Parathyroid adenoma (tissue), 2 donors: Measurements from ENCODE around the gene SWI5.

ENCODE experiments used
- H2AFZ ChIP-seq: fragments of 300-600 bp; sonication (generic); one replicate; pipeline ENCODE4 v1.7.0; 2017; ENCODE audit warnings: antibody characterized with exemption, mild to moderate bottlenecking
- H3K27ac ChIP-seq: fragments of 300-600 bp; sonication (generic); one replicate; pipeline ENCODE4 v1.7.0; 2017
- H3K27me3 ChIP-seq: fragments of 300-600 bp; sonication (generic); one replicate; pipeline ENCODE4 v1.7.0; 2017; ENCODE audit warnings: low read length; ENCODE audit not compliant: control insufficient read depth, insufficient read depth
- H3K36me3 ChIP-seq: fragments of 300-600 bp; sonication (generic); one replicate; pipeline ENCODE4 v1.7.0; 2017; ENCODE audit warnings: low read length; ENCODE audit not compliant: control insufficient read depth, insufficient read depth
- H3K4me1 ChIP-seq: fragments of 300-600 bp; sonication (generic); one replicate; pipeline ENCODE4 v1.7.0; 2017; ENCODE audit warnings: control low read depth
- H3K4me2 ChIP-seq: fragments of 300-600 bp; sonication (generic); one replicate; pipeline ENCODE4 v1.7.0; 2017; ENCODE audit warnings: low read length
- H3K4me3 ChIP-seq: fragments of 300-600 bp; sonication (generic); one replicate; pipeline ENCODE4 v1.7.0; 2017; ENCODE audit warnings: low read depth, low read length
- H3K79me2 ChIP-seq: fragments of 300-600 bp; sonication (generic); one replicate; pipeline ENCODE4 v1.7.0; 2017; ENCODE audit warnings: control low read depth
- H3K9ac ChIP-seq: fragments of 300-600 bp; sonication (generic); one replicate; pipeline ENCODE4 v1.7.0; 2017; ENCODE audit warnings: mild to moderate bottlenecking
- H3K9me3 ChIP-seq: fragments of 300-600 bp; sonication (generic); one replicate; pipeline ENCODE4 v1.7.0; 2017; ENCODE audit warnings: low read length; ENCODE audit not compliant: control insufficient read depth
- TF ChIP-seq, protein P1 (sequence below): fragments of 300-600 bp; sonication (generic); IDR thresholded peaks from one replicate; pipeline ENCODE4 v1.7.0; 2017; ENCODE audit warnings: antibody characterized with exemption, mild to moderate bottlenecking
- donor health status: primary hyperparathyroidism.

Gene SWI5

DNA sequence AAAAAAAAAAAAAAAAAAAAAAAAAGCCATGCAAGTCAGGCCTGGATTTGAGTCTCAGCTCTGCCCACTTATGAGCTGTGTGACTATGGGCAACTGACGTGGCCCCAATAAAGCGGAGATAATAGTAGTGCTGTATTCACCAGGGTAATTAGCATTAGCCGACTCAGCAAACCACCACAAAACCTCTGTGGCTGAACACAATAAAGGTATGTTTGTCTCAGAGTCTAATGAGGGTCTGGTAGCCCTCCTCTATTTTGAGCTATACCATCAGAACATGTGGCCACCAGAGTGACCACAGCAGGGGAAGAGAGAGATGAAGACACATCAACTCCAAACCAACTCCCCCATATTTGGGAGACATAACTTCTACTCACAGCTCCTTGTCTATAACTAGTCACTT lies 15.9 kb downstream of the SWI5 start:
- no peaks in the 10 kb centered on the region for H3K36me3 ChIP-seq
- no peak overlapping the region for H2AFZ ChIP-seq
- no peaks in the 10 kb centered on the region for H3K27me3 ChIP-seq
- TF ChIP-seq, protein P1, sequence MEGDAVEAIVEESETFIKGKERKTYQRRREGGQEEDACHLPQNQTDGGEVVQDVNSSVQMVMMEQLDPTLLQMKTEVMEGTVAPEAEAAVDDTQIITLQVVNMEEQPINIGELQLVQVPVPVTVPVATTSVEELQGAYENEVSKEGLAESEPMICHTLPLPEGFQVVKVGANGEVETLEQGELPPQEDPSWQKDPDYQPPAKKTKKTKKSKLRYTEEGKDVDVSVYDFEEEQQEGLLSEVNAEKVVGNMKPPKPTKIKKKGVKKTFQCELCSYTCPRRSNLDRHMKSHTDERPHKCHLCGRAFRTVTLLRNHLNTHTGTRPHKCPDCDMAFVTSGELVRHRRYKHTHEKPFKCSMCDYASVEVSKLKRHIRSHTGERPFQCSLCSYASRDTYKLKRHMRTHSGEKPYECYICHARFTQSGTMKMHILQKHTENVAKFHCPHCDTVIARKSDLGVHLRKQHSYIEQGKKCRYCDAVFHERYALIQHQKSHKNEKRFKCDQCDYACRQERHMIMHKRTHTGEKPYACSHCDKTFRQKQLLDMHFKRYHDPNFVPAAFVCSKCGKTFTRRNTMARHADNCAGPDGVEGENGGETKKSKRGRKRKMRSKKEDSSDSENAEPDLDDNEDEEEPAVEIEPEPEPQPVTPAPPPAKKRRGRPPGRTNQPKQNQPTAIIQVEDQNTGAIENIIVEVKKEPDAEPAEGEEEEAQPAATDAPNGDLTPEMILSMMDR = no peak
- H3K9ac ChIP-seq = no peak overlapping the region
- H3K79me2 ChIP-seq = no peaks in the 10 kb centered on the region
- H3K9me3 ChIP-seq = no peaks in the 10 kb centered on the region
- no peaks in the 10 kb centered on the region for H3K4me1 ChIP-seq
- no peak overlapping the region for H3K4me3 ChIP-seq
- no peak overlapping the region for H3K27ac ChIP-seq
- no peak overlapping the region for H3K4me2 ChIP-seq

DNA sequence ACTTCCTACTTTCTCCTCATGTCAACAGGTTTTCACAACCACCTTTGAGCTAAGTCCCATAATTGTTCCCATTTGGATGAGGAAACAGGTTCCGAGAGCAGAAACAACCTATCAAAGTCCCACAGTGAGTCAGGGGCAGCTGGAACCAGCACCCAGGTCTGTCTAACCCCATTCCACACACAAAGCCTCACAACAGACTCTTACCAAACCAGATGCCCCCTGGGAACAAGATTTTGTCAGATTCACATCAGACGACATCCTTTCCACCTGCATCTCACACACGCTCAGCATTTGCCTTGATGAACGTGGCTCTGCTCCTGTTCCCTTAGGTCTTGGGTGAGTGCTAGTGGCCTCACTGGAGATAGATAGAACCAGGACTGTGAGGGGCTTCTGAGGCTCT lies 17.0 kb downstream of the SWI5 start:
- Histone ChIP-seq H2AFZ (no peak overlapping the region), H3K79me2 (no peaks in the 10 kb centered on the region), H3K4me1 (no peaks in the 10 kb centered on the region), H3K4me2 (no peak overlapping the region), H3K27me3 (no peaks in the 10 kb centered on the region), H3K9ac (no peak overlapping the region), H3K27ac (no peak overlapping the region), H3K36me3 (no peaks in the 10 kb centered on the region), H3K9me3 (no peaks in the 10 kb centered on the region), H3K4me3 (no peak overlapping the region)
- TF ChIP-seq, protein P1 = no peak

DNA sequence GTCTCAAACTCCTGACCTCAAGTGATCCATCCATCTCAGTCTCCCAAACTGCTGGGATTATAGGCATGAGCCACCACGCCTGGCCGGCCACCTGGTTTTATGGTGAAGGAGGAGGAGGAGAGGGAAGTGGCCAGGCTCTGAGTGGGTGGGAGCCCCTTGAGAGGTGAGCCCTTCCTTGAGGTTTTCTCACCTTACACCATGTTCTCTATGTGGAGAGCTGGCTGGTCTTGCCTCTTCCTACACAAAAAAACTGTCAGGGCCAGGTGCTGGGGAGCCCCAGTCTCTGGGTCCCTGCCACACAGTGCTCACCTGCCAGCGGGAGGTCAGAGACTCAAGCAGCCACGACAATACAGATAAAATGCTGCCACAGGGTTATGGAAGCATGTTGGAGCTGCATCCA lies 18.1 kb downstream of the SWI5 start:
- no peak overlapping the region for H3K4me2 ChIP-seq
- TF ChIP-seq, protein P1 = no peak

DNA sequence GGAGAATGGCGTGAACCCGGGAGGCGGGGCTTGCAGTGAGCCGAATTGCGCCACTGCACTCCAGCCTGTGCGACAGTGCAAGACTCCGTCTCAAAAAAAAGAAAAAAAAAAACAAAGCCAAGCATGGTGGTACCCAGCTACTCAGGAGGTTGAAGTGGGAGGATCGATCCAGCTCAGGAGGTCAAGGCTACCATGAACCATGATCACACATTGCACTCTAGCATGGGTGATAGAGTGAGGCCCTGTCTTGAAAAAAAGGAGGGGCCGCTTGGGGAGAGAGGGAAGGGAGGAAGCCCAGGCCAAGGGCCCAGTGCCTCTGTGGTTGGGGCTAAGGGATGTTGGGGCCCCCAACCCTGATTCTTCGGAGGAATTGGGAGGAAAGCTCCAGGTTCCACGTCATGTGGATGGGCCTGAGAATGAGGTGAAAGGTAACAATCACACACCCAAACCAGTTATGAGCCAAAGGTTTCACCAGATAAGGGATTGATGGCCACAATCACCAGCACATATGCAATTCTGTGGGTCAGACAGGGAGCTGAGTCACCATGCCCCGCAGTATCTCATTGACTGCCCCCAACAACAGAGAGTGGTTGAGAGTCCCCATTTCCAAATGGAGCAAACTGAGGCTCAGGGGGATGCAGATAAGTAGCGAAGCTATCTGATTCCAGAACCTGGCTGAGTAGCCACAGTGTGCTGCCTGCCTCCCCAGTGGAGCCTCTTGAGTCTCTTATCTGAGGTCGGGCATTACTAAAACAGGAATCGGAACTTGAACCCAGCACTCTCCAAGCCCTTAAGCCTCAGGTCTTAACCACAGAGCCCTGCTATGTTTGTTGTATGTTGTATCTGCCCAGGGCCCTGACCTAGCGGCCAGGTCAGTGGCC lies 20.5 kb downstream of the SWI5 start:
- H3K4me1 ChIP-seq = no peaks in the 10 kb centered on the region
- H3K4me2 ChIP-seq = no peak overlapping the region
- no peak overlapping the region for H3K4me3 ChIP-seq
- H3K27ac ChIP-seq = no peak overlapping the region
- no peaks in the 10 kb centered on the region for H3K79me2 ChIP-seq
- H3K9ac ChIP-seq = no peak overlapping the region
- no peak overlapping the region for H2AFZ ChIP-seq
- no peaks in the 10 kb centered on the region for H3K36me3 ChIP-seq
- TF ChIP-seq, protein P1 = no peak
- H3K9me3 ChIP-seq = no peaks in the 10 kb centered on the region
- H3K27me3 ChIP-seq = no peaks in the 10 kb centered on the region

More for the DNA sequence above, 18.1 kb downstream of the SWI5 start:
- Histone ChIP-seq H3K79me2 (no peaks in the 10 kb centered on the region), H3K4me1 (no peaks in the 10 kb centered on the region), H3K9ac (no peak overlapping the region), H3K9me3 (no peaks in the 10 kb centered on the region), H3K27ac (no peak overlapping the region), H3K4me3 (no peak overlapping the region), H3K36me3 (no peaks in the 10 kb centered on the region), H3K27me3 (no peaks in the 10 kb centered on the region), H2AFZ (no peak overlapping the region)
